Astrocyte (in vitro differentiated cells and primary cell): ENCODE data around the gene TP53RK. TPM values are rescaled to one million over a fixed set of nuclear protein-coding genes. Genes with fewer than 3 reads are reported as not detected.
A peak's percentile ranks its signal among the peaks of the same experiment; 100 is the strongest.

Experiments used
- DNase-seq: peaks from one replicate; pipeline ENCODE4 v3.0.0-alpha.2; 2010; ENCODE audit warnings: low read depth
- FAIRE-seq: peaks from 2 replicates; lab custom pipeline; 2011; peaks lifted over from hg19 to GRCh38; lab: Jason Lieb, UNC
- H2AFZ ChIP-seq: 2 replicates; pipeline ENCODE4 v1.6.0; 2012; ENCODE audit warnings: low read depth, low read length, inconsistent platforms
- H3K27ac ChIP-seq: 2 replicates; pipeline ENCODE4 v1.5.1; 2011; ENCODE audit warnings: low read depth, low read length, inconsistent platforms
- H3K27me3 ChIP-seq: 2 replicates; pipeline ENCODE4 v1.6.0; 2011; ENCODE audit warnings: low read length, inconsistent platforms; ENCODE audit not compliant: insufficient read depth
- H3K36me3 ChIP-seq: 2 replicates; pipeline ENCODE4 v1.5.1; 2011; ENCODE audit warnings: low read length, inconsistent platforms; ENCODE audit not compliant: insufficient read depth
- H3K4me1 ChIP-seq: 2 replicates; pipeline ENCODE4 v1.5.1; 2011; ENCODE audit warnings: low read length, inconsistent platforms; ENCODE audit not compliant: insufficient read depth
- H3K4me2 ChIP-seq: 2 replicates; pipeline ENCODE4 v1.6.0; 2012; ENCODE audit warnings: low read length, inconsistent platforms
- H3K4me3 ChIP-seq: 2 replicates; pipeline ENCODE4 v1.5.1; 2011; ENCODE audit warnings: low read depth, mild to moderate bottlenecking, low read length, inconsistent platforms; ENCODE audit not compliant: insufficient read depth
- H3K79me2 ChIP-seq: 2 replicates; pipeline ENCODE4 v1.6.0; 2012; ENCODE audit warnings: mild to moderate bottlenecking, low read length, inconsistent platforms; ENCODE audit not compliant: insufficient read depth
- H3K9ac ChIP-seq: 2 replicates; pipeline ENCODE4 v1.6.0; 2012; ENCODE audit warnings: mild to moderate bottlenecking, low read length, inconsistent platforms
- H3K9me3 ChIP-seq: 2 replicates; pipeline ENCODE4 v1.5.1; 2012; ENCODE audit warnings: low read depth, mild to moderate bottlenecking, low read length, inconsistent platforms; ENCODE audit not compliant: insufficient read depth
- H4K20me1 ChIP-seq: 2 replicates; pipeline ENCODE4 v1.6.0; 2012; ENCODE audit warnings: low read length, inconsistent platforms; ENCODE audit not compliant: insufficient read depth
- H3K27ac Mint-ChIP-seq: one replicate; pipeline ENCODE4 v1.8.0; 2021; ENCODE audit warnings: mild to moderate bottlenecking, mixed read lengths; ENCODE audit not compliant: unreplicated experiment
- H3K27me3 Mint-ChIP-seq: one replicate; pipeline ENCODE4 v1.8.0; 2021; ENCODE audit warnings: low read depth, mixed read lengths; ENCODE audit not compliant: unreplicated experiment
- H3K36me3 Mint-ChIP-seq: one replicate; pipeline ENCODE4 v1.8.0; 2021; ENCODE audit warnings: low read depth, mixed read lengths; ENCODE audit not compliant: unreplicated experiment
- H3K4me1 Mint-ChIP-seq: one replicate; pipeline ENCODE4 v1.8.0; 2021; ENCODE audit warnings: low read depth, mixed read lengths; ENCODE audit not compliant: unreplicated experiment
- H3K4me3 Mint-ChIP-seq: one replicate; pipeline ENCODE4 v1.8.0; 2021; ENCODE audit warnings: mild to moderate bottlenecking, moderate library complexity, mixed read lengths; ENCODE audit not compliant: unreplicated experiment
- H3K9me3 Mint-ChIP-seq: one replicate; pipeline ENCODE4 v1.8.0; 2021; ENCODE audit warnings: mild to moderate bottlenecking, mixed read lengths; ENCODE audit not compliant: unreplicated experiment
- EZH2 ChIP-seq: IDR thresholded peaks from 2 replicates; pipeline ENCODE4 v1.6.1; 2012; ENCODE audit warnings: mild to moderate bottlenecking, low read length, inconsistent platforms; ENCODE audit not compliant: insufficient read depth
- total RNA-seq: library from RNA; stranded (reverse); gene quantifications from 2 replicates; pipeline ENCODE4 v1.2.1, GENCODE V29; 2021
- TF ChIP-seq, protein P1 (sequence below): IDR thresholded peaks from 2 replicates; pipeline ENCODE4 v1.5.1; 2011; ENCODE audit warnings: low read depth, mild to moderate bottlenecking, inconsistent platforms, low read length, moderate library complexity; ENCODE audit not compliant: insufficient read depth

The TP53RK gene
- total RNA-seq, 1 donor from 2014 or later: 16.0 TPM

DNA sequence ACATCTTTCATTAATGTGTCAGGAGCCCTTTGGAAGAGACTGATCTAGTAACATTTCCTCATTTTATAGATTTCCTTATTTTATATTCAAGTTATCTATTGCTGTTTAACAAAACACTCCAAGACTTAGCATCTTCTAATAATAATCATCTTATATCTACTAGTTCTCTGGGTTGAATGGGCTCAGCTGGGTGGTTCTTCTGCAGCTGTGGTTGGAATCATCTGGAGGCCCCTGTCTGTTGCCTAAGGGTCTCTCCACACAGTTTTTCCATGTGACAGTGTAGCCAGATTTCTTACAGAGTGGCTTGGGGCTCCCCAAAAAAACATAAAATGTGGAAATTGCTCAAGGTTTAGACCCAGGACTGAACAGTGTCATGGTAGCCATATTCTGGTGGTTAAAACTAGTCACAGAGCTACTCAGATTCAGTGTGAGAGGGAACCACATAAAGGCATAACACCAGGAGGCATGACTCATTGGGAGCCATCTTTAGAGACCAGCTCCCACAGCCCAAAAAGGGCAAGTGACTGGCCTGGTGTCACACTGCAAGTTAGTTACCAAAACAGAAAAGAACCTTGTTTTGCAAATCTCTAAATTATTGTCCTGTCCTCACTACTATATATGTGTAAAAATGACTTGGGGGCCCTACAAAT, 31.7 kb upstream of the TP53RK start:
- TF ChIP-seq, protein P1, sequence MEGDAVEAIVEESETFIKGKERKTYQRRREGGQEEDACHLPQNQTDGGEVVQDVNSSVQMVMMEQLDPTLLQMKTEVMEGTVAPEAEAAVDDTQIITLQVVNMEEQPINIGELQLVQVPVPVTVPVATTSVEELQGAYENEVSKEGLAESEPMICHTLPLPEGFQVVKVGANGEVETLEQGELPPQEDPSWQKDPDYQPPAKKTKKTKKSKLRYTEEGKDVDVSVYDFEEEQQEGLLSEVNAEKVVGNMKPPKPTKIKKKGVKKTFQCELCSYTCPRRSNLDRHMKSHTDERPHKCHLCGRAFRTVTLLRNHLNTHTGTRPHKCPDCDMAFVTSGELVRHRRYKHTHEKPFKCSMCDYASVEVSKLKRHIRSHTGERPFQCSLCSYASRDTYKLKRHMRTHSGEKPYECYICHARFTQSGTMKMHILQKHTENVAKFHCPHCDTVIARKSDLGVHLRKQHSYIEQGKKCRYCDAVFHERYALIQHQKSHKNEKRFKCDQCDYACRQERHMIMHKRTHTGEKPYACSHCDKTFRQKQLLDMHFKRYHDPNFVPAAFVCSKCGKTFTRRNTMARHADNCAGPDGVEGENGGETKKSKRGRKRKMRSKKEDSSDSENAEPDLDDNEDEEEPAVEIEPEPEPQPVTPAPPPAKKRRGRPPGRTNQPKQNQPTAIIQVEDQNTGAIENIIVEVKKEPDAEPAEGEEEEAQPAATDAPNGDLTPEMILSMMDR: no peak
- TF ChIP-seq EZH2: no peak
- Histone ChIP-seq H3K4me3 (no peak overlapping the region), H2AFZ (no peak overlapping the region), H3K79me2 (no peaks in the 10 kb centered on the region), H3K9me3 (peaks cover 2% of the 10 kb centered on the region), H3K27ac (no peak overlapping the region), H4K20me1 (peaks cover 4% of the 10 kb centered on the region), H3K4me2 (no peak overlapping the region), H3K36me3 (no peaks in the 10 kb centered on the region), H3K4me1 (no peaks in the 10 kb centered on the region), H3K27me3 (no peaks in the 10 kb centered on the region), H3K9ac (no peak overlapping the region)
- Mint-ChIP-seq H3K27ac (peak overlapping the region; percentile 67), H3K4me3 (no peak overlapping the region), H3K36me3 (peaks cover 11% of the 10 kb centered on the region), H3K4me1 (peaks cover 9% of the 10 kb centered on the region), H3K9me3 (peaks cover 4% of the 10 kb centered on the region), H3K27me3 (no peaks in the 10 kb centered on the region)
- FAIRE-seq (no peak), DNase-seq (peak; percentile 13)

DNA sequence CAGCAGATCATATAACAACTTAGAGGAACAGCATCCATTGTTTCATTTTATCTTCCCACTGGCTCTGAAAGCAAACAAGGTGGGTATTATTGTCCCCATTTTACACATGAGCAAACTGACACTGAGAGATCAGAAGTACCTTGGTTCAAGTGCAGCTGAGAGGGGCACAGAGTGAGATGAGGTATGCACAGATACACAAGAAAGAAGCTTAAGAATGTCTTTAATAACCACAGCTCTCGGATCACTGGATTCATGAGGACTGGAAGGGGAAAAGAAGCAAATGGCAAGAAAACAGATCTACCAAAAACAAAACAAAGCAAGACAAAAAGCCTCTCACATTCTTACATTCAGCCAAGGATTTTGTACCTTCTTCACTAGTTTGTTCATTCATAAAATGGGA, 30.8 kb upstream of the TP53RK start:
- TF ChIP-seq EZH2: no peak
- TF ChIP-seq, protein P1: no peak
- no peak overlapping the region for H3K4me2 ChIP-seq
- no peaks in the 10 kb centered on the region for H3K27me3 ChIP-seq
- peaks cover 5% of the 10 kb centered on the region for H3K4me1 ChIP-seq
- H3K27ac ChIP-seq: no peak overlapping the region
- H2AFZ ChIP-seq: no peak overlapping the region
- H3K4me3 Mint-ChIP-seq: no peak overlapping the region
- no peak overlapping the region for H3K27ac Mint-ChIP-seq
- no peaks in the 10 kb centered on the region for H3K79me2 ChIP-seq
- DNase-seq (peak; percentile 33), FAIRE-seq (no peak)
- no peaks in the 10 kb centered on the region for H3K27me3 Mint-ChIP-seq
- H3K36me3 ChIP-seq: no peaks in the 10 kb centered on the region
- peaks cover 4% of the 10 kb centered on the region for H3K9me3 Mint-ChIP-seq
- H4K20me1 ChIP-seq: peaks cover 10% of the 10 kb centered on the region
- no peak overlapping the region for H3K4me3 ChIP-seq
- H3K4me1 Mint-ChIP-seq: peaks cover 14% of the 10 kb centered on the region
- peaks cover 2% of the 10 kb centered on the region for H3K9me3 ChIP-seq
- no peak overlapping the region for H3K9ac ChIP-seq
- H3K36me3 Mint-ChIP-seq: peaks cover 11% of the 10 kb centered on the region

DNA sequence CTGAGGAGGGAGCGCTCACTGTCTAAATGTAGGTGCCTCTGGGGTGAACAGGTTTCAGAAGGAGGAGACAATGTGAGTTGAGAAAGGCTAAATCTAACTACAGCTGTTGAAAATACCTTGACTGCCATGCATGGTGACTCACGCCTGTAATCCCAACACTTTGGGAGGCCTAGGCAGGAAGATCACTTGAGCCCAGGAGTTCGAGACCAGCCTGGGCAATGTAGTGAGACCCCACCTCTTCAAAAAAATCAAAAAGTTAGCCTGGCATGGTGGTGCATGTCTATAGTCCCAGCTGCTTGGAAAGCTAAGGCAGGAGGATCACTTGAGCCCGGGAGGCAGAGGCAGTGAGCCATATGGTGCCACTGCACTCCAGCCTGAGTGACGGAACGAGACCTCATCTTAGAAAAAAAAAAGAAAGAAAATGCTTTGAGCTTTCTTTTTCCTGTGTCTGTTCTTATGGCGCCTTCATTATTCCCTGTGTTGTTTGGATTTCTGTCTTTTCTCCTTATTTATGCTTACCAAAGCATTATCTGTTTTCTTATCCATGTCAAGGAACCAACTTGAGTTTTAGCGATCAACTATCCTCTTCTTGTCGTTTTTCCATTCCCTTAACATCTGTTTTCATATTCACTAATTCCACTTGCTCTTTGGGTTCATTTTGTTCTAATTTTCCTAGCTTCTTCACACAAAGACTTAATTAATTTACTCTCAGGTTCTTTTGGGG, 28.7 kb upstream of the TP53RK start:
- Histone ChIP-seq H3K4me3 (no peak overlapping the region), H2AFZ (no peak overlapping the region), H3K4me1 (peaks cover 9% of the 10 kb centered on the region), H3K9me3 (no peaks in the 10 kb centered on the region), H3K4me2 (no peak overlapping the region), H4K20me1 (peaks cover 24% of the 10 kb centered on the region), H3K79me2 (peaks cover 12% of the 10 kb centered on the region), H3K36me3 (no peaks in the 10 kb centered on the region), H3K27me3 (no peaks in the 10 kb centered on the region), H3K9ac (no peak overlapping the region), H3K27ac (no peak overlapping the region)
- TF ChIP-seq EZH2: no peak
- TF ChIP-seq, protein P1: no peak
- no peak for FAIRE-seq
- DNase-seq: no peak
- H3K4me1 Mint-ChIP-seq: peaks cover 14% of the 10 kb centered on the region
- H3K4me3 Mint-ChIP-seq: no peak overlapping the region
- H3K27me3 Mint-ChIP-seq: peaks cover 3% of the 10 kb centered on the region
- peaks cover 4% of the 10 kb centered on the region for H3K9me3 Mint-ChIP-seq
- H3K27ac Mint-ChIP-seq: no peak overlapping the region
- peaks cover 18% of the 10 kb centered on the region for H3K36me3 Mint-ChIP-seq
